Uterus (tissue), 4 donors: Measurements from ENCODE around the gene GIGYF2. TPM values are rescaled to one million over a fixed set of nuclear protein-coding genes. Genes with fewer than 3 reads are reported as not detected.

Source experiments
- DNase-seq, 2 donors: peaks; one replicate each; pipeline ENCODE4 v3.0.0-alpha.2; 2019 to 2020
- H3K27ac ChIP-seq, 2 donors: fragments of 200-600 bp; sonication (generic); 1 replicate in 1 of 2; 2 replicates in 1 of 2; pipeline ENCODE4 v1.5.1; 2016 to 2018
- H3K27me3 ChIP-seq, 2 donors: fragments of 200-600 bp; sonication (generic); one replicate each; pipeline ENCODE4 v1.5.1; 2018 to 2019; ENCODE audit warnings: control low read depth in 1 of 2
- H3K36me3 ChIP-seq, 2 donors: fragments of 200-600 bp; sonication (generic); one replicate each; pipeline ENCODE4 v1.5.1; 2019; ENCODE audit warnings: control low read depth in 1 of 2
- H3K4me1 ChIP-seq, 2 donors: fragments of 200-600 bp; sonication (generic); one replicate each; pipeline ENCODE4 v1.5.1; 2018 to 2019; ENCODE audit warnings: control low read depth in 1 of 2
- H3K4me3 ChIP-seq, 2 donors: fragments of 200-600 bp; sonication (generic); 1 replicate in 1 of 2; 2 replicates in 1 of 2; pipeline ENCODE4 v1.5.1; 2018 to 2019; ENCODE audit warnings: mild to moderate bottlenecking in 1 of 2
- H3K9me3 ChIP-seq, 2 donors: fragments of 200-600 bp; sonication (generic); one replicate each; pipeline ENCODE4 v1.5.1; 2019; ENCODE audit warnings: control low read depth in 1 of 2
- POLR2A ChIP-seq, 2 donors: fragments of 450-650 bp; IDR thresholded peaks; one replicate each; pipeline ENCODE4 v1.6.1; 2016; ENCODE audit warnings: antibody characterized with exemption in 2 of 2, mild to moderate bottlenecking in 1 of 2, moderate library complexity in 1 of 2
- intact Hi-C: fragments of 100-400 bp; cut with DNase I; formaldehyde crosslinking; loops from one replicate; pipeline ENCODE4 v1.15.1; 2023; ENCODE audit warnings: low total_unique reads
- total RNA-seq, 4 donors: library from RNA; depleted of rRNA in 3 of 4; stranded (reverse); fragments of >200 nt in 3 of 4; gene quantifications; one replicate each; pipeline versions ENCODE4 v1.1.0 to v1.2.4, GENCODE V29; 2014 to 2023
- TF ChIP-seq, protein P1 (sequence below), 4 experiments: fragments of 200-600 bp in 2 of 4; fragments of 450-650 bp in 2 of 4; sonication (generic) in 2 of 4; IDR thresholded peaks; one replicate each; pipeline ENCODE4 v1.5.1; 2016 to 2019; ENCODE audit warnings: antibody characterized with exemption in 4 of 4, mild to moderate bottlenecking in 2 of 4, moderate library complexity in 1 of 4
- donor health status: DM: yes; HTN: yes; CAD: no.

GIGYF2 gene
- total RNA-seq, 4 donors from 2014 or later = 16.5 to 125 (median 97.3) TPM

DNA sequence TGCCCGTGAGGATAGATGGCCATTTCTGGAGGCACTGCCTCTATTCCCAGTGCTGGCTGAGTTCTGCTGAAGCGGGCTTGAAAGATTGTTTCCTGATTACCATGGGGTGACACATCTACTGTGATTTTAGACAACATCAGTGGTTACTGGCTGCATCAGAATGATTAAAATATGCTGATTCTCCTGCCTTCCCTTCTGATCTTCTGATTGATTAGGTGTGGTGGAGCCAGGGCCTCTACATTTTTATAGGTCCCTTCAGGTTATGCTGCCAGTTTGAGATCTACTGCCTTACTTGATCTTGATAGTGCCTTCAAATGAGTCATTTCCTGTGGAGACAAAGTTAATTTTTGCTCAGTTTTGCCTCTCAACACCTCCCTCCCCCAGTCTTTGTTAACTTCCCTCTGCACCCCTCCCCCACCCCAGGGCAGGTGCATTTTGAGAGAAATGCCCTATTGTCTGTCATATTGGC, 141.3 kb downstream of the GIGYF2 start:
- H3K4me1 ChIP-seq = no peaks in the 10 kb centered on the region
- no peak overlapping the region for H3K4me3 ChIP-seq
- no peak overlapping the region for H3K27ac ChIP-seq
- H3K9me3 ChIP-seq = no peaks in the 10 kb centered on the region
- intact Hi-C loops = no loop called here
- TF ChIP-seq POLR2A (IDR thresholded peaks at IDR 0.05) = no peak
- TF ChIP-seq, protein P1, sequence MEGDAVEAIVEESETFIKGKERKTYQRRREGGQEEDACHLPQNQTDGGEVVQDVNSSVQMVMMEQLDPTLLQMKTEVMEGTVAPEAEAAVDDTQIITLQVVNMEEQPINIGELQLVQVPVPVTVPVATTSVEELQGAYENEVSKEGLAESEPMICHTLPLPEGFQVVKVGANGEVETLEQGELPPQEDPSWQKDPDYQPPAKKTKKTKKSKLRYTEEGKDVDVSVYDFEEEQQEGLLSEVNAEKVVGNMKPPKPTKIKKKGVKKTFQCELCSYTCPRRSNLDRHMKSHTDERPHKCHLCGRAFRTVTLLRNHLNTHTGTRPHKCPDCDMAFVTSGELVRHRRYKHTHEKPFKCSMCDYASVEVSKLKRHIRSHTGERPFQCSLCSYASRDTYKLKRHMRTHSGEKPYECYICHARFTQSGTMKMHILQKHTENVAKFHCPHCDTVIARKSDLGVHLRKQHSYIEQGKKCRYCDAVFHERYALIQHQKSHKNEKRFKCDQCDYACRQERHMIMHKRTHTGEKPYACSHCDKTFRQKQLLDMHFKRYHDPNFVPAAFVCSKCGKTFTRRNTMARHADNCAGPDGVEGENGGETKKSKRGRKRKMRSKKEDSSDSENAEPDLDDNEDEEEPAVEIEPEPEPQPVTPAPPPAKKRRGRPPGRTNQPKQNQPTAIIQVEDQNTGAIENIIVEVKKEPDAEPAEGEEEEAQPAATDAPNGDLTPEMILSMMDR (IDR thresholded peaks at IDR 0.05) = no peak
- no peaks in the 10 kb centered on the region for H3K27me3 ChIP-seq
- no peak for DNase-seq
- H3K36me3 ChIP-seq = no peaks in the 10 kb centered on the region

DNA sequence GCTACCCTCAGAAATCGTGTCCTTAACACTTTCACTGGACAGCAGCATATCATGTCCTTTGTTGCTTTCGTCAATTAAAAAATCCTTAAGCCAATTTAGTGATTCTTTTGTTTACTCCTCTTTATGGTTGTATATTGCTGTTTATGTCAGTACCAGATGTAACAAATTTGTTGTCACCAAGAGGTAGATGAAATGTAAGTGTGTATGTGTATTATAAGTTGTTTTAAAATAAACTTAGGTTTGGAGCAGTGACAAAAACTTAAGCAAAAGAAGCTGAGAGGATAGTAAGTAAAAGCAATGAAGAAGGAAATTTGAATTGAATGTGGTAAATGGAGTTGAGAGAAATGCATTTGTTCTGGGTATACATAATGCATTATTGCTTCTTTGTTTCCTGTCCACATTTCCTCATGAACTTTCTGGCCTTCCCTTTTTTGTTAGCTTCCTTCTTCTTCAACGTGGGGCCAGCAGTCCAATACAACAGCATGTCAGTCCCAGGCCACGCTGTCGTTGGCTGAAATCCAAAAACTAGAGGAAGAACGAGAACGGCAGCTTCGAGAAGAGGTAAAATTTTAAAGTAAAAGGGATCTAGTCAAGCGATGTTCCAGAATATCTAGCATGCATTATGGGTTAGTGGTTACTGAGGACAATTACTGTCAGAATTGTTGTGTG, 142.4 kb downstream of the GIGYF2 start:
- TF ChIP-seq, protein P1 (IDR thresholded peaks at IDR 0.05) = no peak
- TF ChIP-seq POLR2A (IDR thresholded peaks at IDR 0.05) = no peak
- Histone ChIP-seq H3K9me3 (no peaks in the 10 kb centered on the region), H3K36me3 (no peaks in the 10 kb centered on the region), H3K27ac (no peak overlapping the region), H3K4me1 (no peaks in the 10 kb centered on the region), H3K4me3 (no peak overlapping the region), H3K27me3 (no peaks in the 10 kb centered on the region)
- intact Hi-C loops = no loop called here
- DNase-seq = no peak

DNA sequence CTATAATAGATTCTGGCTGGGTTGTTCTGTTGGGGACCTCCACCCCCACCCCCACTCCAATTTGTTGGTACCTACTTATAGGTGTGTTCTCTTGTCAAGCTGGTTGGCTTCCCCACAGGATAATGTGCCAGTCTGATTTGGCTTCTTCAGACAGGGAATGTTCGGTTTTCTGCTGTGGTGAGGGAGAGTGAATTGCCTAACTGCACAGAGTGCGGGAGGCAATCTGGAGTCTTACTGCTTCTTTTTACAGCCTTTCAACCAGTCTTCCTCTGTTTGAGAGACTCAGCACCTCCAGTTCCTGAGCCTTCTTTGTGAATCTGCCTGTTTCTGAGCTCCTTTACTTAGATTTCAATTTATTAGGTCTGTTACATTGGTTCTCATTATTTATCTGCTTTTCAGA, 145.6 kb downstream of the GIGYF2 start:
- no peaks in the 10 kb centered on the region for H3K36me3 ChIP-seq
- intact Hi-C loops = no loop called here
- TF ChIP-seq, protein P1 (IDR thresholded peaks at IDR 0.05) = no peak

DNA sequence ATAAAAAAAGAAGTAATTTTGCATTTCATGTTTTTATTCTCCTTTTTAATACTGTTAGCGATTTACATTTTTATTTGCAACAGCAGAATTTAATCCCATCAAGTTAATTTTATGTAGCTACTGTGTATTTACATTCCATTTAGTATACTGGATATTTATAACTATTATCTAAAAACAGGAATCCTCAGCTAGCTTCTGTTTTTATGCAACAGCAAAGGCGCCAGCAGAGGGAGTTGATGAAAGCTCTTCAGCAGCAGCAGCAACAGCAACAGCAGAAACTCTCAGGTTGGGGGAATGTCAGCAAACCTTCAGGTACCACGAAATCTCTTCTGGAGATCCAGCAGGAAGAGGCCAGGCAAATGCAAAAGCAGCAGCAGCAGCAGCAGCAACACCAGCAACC, 146.7 kb downstream of the GIGYF2 start:
- Histone ChIP-seq H3K9me3 (no peaks in the 10 kb centered on the region), H3K36me3 (no peaks in the 10 kb centered on the region), H3K27me3 (no peaks in the 10 kb centered on the region), H3K4me3 (no peak overlapping the region), H3K4me1 (no peaks in the 10 kb centered on the region), H3K27ac (no peak overlapping the region)
- no peak for TF ChIP-seq POLR2A (IDR thresholded peaks at IDR 0.05)
- TF ChIP-seq, protein P1 (IDR thresholded peaks at IDR 0.05) = no peak
- intact Hi-C loops = no loop called here
- no peak for DNase-seq

More for the DNA sequence above, 145.6 kb downstream of the GIGYF2 start:
- no peak overlapping the region for H3K4me3 ChIP-seq
- H3K9me3 ChIP-seq = no peaks in the 10 kb centered on the region
- H3K27me3 ChIP-seq = no peaks in the 10 kb centered on the region
- H3K27ac ChIP-seq = no peak overlapping the region
- H3K4me1 ChIP-seq = no peaks in the 10 kb centered on the region
- no peak for DNase-seq

DNA sequence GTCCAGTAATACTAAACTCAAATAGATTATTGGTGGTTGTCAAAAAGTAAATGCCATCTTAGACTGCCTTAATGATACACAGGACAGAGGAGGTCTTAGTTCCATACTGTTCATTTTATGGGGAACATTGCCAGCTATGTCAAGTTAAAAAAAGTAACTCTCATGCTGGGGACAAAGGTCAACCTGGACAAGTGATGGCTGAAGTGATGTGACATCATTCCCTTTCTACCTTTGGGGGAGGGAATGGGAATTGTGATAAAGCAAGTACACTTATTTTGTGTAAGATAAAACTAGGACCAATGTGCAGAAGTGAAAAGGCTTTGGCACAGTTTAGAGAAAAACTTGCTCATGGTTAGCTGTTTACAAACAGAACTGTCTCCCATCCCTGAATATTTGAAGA, 148.9 kb downstream of the GIGYF2 start:
- no peak for DNase-seq
- TF ChIP-seq, protein P1 (IDR thresholded peaks at IDR 0.05) = no peak
- no peak for TF ChIP-seq POLR2A (IDR thresholded peaks at IDR 0.05)
- Histone ChIP-seq H3K36me3 (no peaks in the 10 kb centered on the region), H3K9me3 (no peaks in the 10 kb centered on the region), H3K4me1 (no peaks in the 10 kb centered on the region), H3K27me3 (no peaks in the 10 kb centered on the region), H3K4me3 (no peak overlapping the region), H3K27ac (no peak overlapping the region)
- intact Hi-C loops = no loop called here
